AG10803 (cell line): Measurements from ENCODE around the gene ACTRT3.

Experiments
- DNase-seq: peaks from one replicate; pipeline ENCODE4 v3.0.0; 2010; ENCODE audit warnings: low read depth
- H3K4me3 ChIP-seq: 2 replicates; pipeline ENCODE4 v1.5.1; 2011; ENCODE audit warnings: mild to moderate bottlenecking, low read length, control low read depth
- CTCF ChIP-seq: conservative IDR thresholded peaks from 2 replicates; pipeline ENCODE4 v1.5.1; 2011; ENCODE audit warnings: mild to moderate bottlenecking, low read length, control low read depth, inconsistent platforms

Gene ACTRT3

GRCh38 chr3:169769287-169770181, at the start of gene ACTRT3:
ACTRT3 (minus strand) TSS chr3:169769561; CDS start chr3:169769520, 41 bp downstream.
- DNase-seq: peak; percentile 73
- peak within 1 kb of the TSS; percentile 57 for H3K4me3 ChIP-seq
- no peak for TF ChIP-seq CTCF

DNA sequence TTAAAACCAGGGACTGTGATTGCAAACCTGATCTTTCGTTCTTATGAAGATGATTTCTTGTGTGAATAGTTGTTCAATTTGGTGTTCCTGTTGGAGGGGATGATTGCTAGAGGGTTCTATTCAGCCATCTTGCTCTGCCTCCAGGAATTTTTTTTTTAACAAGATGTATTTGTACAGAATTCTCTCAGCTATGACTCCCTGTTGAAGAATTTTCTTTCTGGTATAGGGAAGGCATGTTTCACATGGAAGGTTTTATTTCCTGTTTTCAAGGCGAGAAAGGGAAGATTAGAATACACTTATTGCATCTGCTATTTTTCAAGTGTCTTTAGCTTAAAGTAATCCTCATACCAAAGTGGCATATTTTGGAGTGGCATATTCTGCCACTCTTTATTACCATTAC, 49.0 kb upstream of the ACTRT3 start:
- DNase-seq: peak; percentile 45
- H3K4me3 ChIP-seq: no peak overlapping the region
- no peak for TF ChIP-seq CTCF

DNA sequence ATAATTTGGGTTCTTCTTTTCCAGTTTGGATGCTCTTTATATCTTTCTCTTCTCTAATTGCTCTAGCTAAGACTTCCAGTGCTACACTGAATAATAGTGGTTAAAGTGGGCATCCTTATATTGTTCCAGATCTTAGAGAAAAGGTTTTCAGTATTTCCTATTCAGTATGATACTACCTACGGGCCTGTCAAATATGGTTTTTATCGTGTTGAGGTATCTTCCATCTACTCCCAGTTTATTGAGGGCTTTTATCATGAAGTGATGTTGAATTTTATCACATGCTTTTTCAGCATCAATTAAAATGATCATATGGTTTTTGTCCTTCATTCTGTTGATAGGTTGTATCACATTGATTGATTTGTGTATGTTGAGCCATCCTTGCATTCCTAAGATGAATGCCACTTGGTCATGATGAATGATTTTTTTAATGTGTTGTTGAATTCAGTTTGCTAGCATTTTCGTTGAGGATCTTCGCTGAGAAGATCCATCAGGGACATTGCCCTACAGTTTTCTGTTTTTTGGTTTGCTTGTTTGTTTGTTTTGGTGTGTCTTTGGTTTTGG, 46.3 kb upstream of the ACTRT3 start:
- no peak for DNase-seq
- H3K4me3 ChIP-seq: no peak overlapping the region
- TF ChIP-seq CTCF: no peak

DNA sequence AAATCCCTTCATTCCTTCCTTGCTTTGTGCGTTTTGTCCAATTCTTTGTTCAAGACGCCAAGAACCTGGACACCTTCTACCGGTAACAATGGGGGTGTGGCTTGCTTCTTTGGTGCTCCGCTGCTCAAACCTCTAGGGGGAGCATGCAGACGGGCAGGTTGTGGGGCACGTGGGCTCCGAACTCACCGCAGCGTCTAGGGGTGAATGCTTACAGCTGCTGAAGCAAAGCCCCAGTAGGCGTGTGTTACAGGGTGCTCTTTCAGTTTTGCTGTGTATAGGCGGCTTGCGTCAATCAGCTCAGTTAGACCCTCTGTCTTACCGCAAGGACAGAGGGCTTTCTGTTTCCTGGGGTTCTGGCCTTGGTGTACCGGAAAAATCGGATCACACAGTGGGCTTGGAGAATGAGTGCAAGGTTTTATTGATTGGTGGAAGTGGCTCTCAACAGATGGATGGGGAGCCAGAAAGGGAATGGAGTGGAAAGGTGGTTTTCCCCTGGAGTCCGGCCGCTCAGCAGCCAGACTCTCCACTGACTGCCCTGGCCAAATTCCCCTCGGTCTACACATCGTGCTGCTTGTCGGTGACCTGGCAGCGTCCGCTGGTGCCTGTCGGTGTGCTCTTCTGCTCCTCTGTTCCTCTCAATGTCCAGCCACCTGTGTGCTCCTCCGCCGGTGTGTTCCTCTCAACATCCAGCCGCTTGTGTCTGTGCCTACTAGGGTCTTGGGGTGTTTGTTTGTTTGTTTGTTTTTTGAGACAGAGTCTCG, 44.6 kb upstream of the ACTRT3 start:
- no peak for DNase-seq
- H3K4me3 ChIP-seq: peak overlapping the region; percentile 64

GRCh38 chr3:169813278-169813677, 43.9 kb upstream of the ACTRT3 start:
- H3K4me3 ChIP-seq: peak overlapping the region; percentile 64
- no peak for TF ChIP-seq CTCF
- DNase-seq: no peak

More for the DNA sequence above, 44.6 kb upstream of the ACTRT3 start:
- TF ChIP-seq CTCF: peak; percentile 39

GRCh38 chr3:169812332-169813235, 43.2 kb upstream of the ACTRT3 start, which contains the start of the genes LRRC34 and LRRIQ4:
LRRC34 (minus strand) TSS chr3:169812904; CDS start chr3:169812548, 356 bp downstream.
LRRIQ4 (plus strand) TSS chr3:169812870; CDS start chr3:169821922, 9,052 bp downstream.
- no peak for TF ChIP-seq CTCF
- DNase-seq: peak; percentile 73
- H3K4me3 ChIP-seq: peak within 1 kb of the TSS; percentile 64
